Measurements from ENCODE around the gene ATP8A1.

The ATP8A1 gene

DNA sequence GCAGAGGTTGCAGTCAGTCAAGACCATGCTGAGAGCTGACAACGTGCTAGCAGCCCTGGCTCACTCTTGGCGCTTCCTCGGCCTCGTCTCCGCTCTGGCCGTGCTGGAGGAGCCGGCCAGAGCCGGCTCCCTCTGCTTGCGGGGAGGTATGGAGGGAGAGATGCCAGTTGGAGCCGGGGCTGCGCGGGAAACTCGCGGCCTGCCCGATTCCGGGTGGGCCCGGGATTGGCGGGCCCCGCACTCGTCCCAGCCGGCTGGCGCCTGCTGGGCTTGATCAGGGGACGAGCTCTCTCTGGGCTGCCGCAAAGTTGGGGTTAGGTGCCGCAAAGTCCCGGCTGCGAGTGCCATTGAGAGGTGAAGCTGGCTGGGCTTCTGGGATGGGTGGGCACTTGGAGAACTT lies 287.4 kb downstream of the ATP8A1 start:
- no peaks in the 10 kb centered on the region for H3K27me3 ChIP-seq (ENCODE audit: control insufficient read depth, insufficient read depth, low read length)
- no peak overlapping the region for H3K4me2 ChIP-seq (ENCODE audit: low read length)
- no peak overlapping the region for H3K9ac ChIP-seq (ENCODE audit: low read depth, low read length)
- H3K4me3 ChIP-seq (ENCODE audit: low read length) = no peak overlapping the region
- H3K4me1 ChIP-seq (ENCODE audit: control insufficient read depth, insufficient read depth, low read length) = no peaks in the 10 kb centered on the region
- no peaks in the 10 kb centered on the region for H3K9me3 ChIP-seq (replicated peaks; ENCODE audit: low read length)
- H3K36me3 ChIP-seq (ENCODE audit: insufficient read depth, low read length) = no peaks in the 10 kb centered on the region

DNA sequence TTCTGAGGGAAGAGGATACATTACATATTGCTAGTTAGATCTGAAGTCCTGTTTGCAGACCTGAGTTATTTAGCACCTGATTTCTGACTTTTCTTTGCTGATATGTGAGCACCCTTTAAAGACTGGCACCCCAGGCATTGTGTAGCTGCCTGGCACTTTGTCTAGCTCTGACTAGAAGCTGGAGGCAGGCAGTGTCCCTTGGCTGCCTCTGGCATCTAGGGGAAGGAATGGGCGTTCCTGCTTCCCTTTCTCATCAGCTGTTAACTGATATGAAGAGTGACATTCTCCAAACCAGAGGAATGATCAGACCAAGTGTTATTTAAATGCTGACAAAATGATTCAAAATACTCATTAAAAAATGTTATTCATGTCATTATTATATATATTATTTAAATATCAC lies 289.9 kb downstream of the ATP8A1 start:
- H3K36me3 ChIP-seq (ENCODE audit: insufficient read depth, low read length) = no peaks in the 10 kb centered on the region
- H3K4me3 ChIP-seq (ENCODE audit: low read length) = no peak overlapping the region
- H3K9me3 ChIP-seq (replicated peaks; ENCODE audit: low read length) = no peaks in the 10 kb centered on the region
- no peaks in the 10 kb centered on the region for H3K27me3 ChIP-seq (ENCODE audit: control insufficient read depth, insufficient read depth, low read length)
- H3K4me1 ChIP-seq (ENCODE audit: control insufficient read depth, insufficient read depth, low read length) = no peaks in the 10 kb centered on the region
- no peak overlapping the region for H3K9ac ChIP-seq (ENCODE audit: low read depth, low read length)
- no peak overlapping the region for H3K4me2 ChIP-seq (ENCODE audit: low read length)

DNA sequence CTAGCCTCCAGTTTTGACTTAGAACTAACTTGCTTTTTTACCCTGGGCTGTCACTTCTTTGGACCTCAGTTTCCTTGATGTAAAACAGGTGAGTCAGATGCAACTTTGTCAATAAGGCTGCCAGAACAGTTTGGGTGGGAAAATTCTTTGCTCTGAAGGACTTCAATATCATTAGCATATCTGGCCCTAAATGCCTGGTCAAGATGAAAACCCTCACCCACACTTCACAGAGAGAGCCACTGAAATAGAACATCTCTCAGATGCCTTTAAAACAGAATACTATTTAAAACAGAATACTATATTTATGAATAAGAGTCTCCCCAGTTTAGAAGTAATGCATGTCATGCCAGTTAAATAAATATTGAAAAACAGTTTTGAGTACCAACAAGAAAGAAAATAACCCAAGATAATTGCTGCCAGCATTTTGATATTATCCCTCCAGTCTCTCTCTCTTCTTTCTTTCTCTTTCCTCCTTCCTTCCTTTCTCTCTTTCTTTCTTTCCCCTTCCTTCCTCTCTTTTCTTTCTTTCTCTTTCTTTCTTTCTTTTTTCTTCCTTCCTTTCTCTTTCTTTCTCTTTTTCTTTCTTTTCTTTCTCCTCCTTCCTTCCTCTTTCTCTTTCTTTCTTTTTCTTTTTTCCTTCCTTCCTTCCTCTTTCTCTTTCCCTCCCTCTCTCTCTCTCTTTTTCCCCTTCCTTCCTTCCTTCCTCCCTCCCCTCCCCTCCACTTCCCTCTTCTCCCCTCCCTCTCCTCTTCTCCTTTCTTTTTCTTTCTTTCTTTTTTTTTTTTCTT lies 292.4 kb downstream of the ATP8A1 start:
- no peaks in the 10 kb centered on the region for H3K4me1 ChIP-seq (ENCODE audit: control insufficient read depth, insufficient read depth, low read length)
- H3K4me3 ChIP-seq (ENCODE audit: low read length) = no peak overlapping the region
- H3K4me2 ChIP-seq (ENCODE audit: low read length) = no peak overlapping the region
- H3K9me3 ChIP-seq (replicated peaks; ENCODE audit: low read length) = no peaks in the 10 kb centered on the region
- no peaks in the 10 kb centered on the region for H3K36me3 ChIP-seq (ENCODE audit: insufficient read depth, low read length)
- H3K9ac ChIP-seq (ENCODE audit: low read depth, low read length) = no peak overlapping the region
- no peaks in the 10 kb centered on the region for H3K27me3 ChIP-seq (ENCODE audit: control insufficient read depth, insufficient read depth, low read length)

DNA sequence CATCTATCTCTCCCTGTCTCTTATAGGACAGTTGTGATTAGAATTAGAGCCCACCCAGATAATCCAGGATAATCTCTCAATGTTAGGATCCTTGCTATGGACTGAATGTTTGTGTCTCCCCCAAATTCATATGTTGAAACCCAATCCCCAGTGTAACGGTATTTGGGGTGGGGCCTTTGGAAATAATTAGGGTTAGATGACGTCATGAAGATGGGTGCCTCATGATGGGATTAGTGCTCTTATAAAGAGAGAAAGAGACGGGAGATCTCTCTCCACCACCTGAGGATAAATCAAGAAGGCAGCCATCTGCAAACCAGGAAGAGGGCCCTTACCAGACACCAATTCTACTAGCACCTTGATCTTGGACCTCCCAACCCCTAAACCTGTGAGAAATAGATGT lies 293.3 kb downstream of the ATP8A1 start:
- Histone ChIP-seq H3K36me3 (ENCODE audit: insufficient read depth, low read length) (no peaks in the 10 kb centered on the region), H3K9ac (ENCODE audit: low read depth, low read length) (no peak overlapping the region), H3K9me3 (replicated peaks; ENCODE audit: low read length) (no peaks in the 10 kb centered on the region), H3K4me3 (ENCODE audit: low read length) (no peak overlapping the region), H3K4me1 (ENCODE audit: control insufficient read depth, insufficient read depth, low read length) (no peaks in the 10 kb centered on the region), H3K27me3 (ENCODE audit: control insufficient read depth, insufficient read depth, low read length) (no peaks in the 10 kb centered on the region), H3K4me2 (ENCODE audit: low read length) (no peak overlapping the region)

DNA sequence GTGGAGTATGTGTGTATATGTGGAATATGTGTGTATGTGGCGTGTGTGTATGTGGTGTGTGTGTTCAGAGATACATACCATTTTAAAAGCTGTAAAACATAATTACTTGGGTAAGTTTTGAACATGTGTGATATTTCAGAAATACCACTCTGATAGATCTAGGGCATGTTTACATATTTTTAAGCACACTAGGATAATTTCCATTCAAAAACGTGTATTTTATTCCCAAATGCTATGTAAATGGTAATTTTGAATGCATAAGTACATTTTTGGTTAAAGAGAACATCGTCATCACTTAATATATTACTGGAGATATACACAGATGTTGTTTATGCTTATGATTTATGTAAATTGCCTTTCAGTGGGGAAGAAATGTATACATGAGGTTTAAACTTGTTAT lies 294.3 kb downstream of the ATP8A1 start:
- Histone ChIP-seq H3K9ac (ENCODE audit: low read depth, low read length) (no peak overlapping the region), H3K4me3 (ENCODE audit: low read length) (no peak overlapping the region), H3K36me3 (ENCODE audit: insufficient read depth, low read length) (no peaks in the 10 kb centered on the region), H3K4me2 (ENCODE audit: low read length) (no peak overlapping the region), H3K27me3 (ENCODE audit: control insufficient read depth, insufficient read depth, low read length) (no peaks in the 10 kb centered on the region), H3K9me3 (replicated peaks; ENCODE audit: low read length) (no peaks in the 10 kb centered on the region), H3K4me1 (ENCODE audit: control insufficient read depth, insufficient read depth, low read length) (no peaks in the 10 kb centered on the region)

DNA sequence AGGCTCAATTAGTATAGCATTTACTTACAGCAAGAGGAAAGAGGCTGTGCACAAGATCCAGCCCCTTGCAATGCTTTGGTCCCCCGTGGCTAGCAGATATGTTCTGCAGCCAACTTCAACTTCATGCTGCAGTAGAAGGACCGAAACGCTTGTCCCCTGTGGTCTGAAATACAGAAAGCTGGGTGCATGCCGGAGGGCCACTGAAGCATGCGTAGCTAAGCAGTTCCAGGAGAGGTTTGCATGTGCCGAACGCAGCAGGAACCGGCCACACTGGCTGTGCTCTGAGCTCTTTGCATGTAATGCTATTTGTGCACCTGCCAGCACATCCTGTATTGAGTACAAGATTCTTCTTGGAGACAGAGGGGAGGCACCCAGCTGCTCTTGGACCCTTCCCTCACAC lies 295.4 kb downstream of the ATP8A1 start:
- Histone ChIP-seq H3K27me3 (ENCODE audit: control insufficient read depth, insufficient read depth, low read length) (no peaks in the 10 kb centered on the region), H3K36me3 (ENCODE audit: insufficient read depth, low read length) (no peaks in the 10 kb centered on the region), H3K4me3 (ENCODE audit: low read length) (no peak overlapping the region), H3K9me3 (replicated peaks; ENCODE audit: low read length) (no peaks in the 10 kb centered on the region), H3K4me1 (ENCODE audit: control insufficient read depth, insufficient read depth, low read length) (no peaks in the 10 kb centered on the region), H3K4me2 (ENCODE audit: low read length) (no peak overlapping the region), H3K9ac (ENCODE audit: low read depth, low read length) (no peak overlapping the region)

DNA sequence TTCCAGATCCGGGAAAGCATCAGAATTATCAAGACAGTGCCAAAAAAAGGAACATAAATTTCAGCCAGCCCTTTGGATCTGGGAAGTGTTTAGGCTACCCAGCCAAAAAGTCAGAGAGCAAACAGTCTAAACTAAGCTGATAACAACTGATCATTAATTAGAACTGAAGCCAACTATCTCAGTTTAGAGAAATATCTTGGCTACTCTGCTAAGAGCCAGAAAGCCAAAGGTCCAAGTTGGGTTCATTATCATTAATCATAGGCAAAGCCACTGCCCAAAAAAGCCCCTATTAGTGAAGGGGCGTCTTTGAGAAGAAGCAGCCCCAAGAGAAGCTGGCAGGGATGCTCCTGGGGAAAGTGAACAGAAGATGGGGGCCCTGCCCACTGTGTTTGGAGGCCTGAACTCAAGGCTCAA lies 296.6 kb downstream of the ATP8A1 start:
- no peak overlapping the region for H3K9ac ChIP-seq (ENCODE audit: low read depth, low read length)
- H3K36me3 ChIP-seq (ENCODE audit: insufficient read depth, low read length) = no peaks in the 10 kb centered on the region
- no peaks in the 10 kb centered on the region for H3K27me3 ChIP-seq (ENCODE audit: control insufficient read depth, insufficient read depth, low read length)
- H3K4me3 ChIP-seq (ENCODE audit: low read length) = no peak overlapping the region
- no peaks in the 10 kb centered on the region for H3K4me1 ChIP-seq (ENCODE audit: control insufficient read depth, insufficient read depth, low read length)
- no peaks in the 10 kb centered on the region for H3K9me3 ChIP-seq (replicated peaks; ENCODE audit: low read length)
- H3K4me2 ChIP-seq (ENCODE audit: low read length) = no peak overlapping the region

DNA sequence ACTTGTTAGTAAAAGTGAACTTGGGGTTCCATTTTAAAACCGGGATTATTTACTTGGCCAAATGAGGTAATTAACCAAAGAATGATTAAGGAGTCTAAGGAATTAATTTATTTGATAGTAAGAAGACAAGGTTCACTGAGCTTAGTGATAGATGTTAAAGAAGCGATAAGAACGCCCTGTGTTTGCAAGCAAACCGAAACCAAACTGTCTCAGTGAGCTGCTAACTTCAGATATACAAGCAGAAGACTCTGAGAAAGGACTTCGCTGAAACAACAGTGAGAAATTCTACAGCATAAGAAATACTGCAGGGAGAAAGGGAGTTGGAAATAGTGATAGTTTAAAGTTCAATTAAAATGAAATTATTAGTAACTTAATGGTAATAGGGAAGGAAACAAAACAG lies 297.2 kb downstream of the ATP8A1 start:
- H3K36me3 ChIP-seq (ENCODE audit: insufficient read depth, low read length) = no peaks in the 10 kb centered on the region
- H3K4me3 ChIP-seq (ENCODE audit: low read length) = no peak overlapping the region
- H3K9me3 ChIP-seq (replicated peaks; ENCODE audit: low read length) = no peaks in the 10 kb centered on the region
- H3K27me3 ChIP-seq (ENCODE audit: control insufficient read depth, insufficient read depth, low read length) = no peaks in the 10 kb centered on the region
- no peak overlapping the region for H3K4me2 ChIP-seq (ENCODE audit: low read length)
- no peak overlapping the region for H3K9ac ChIP-seq (ENCODE audit: low read depth, low read length)
- no peaks in the 10 kb centered on the region for H3K4me1 ChIP-seq (ENCODE audit: control insufficient read depth, insufficient read depth, low read length)

Measured in skeletal muscle satellite cell (primary cell).